HG03575 (cell line): ENCODE measurements around the gene KRT86.

Experiments
- ATAC-seq: cut with Tn5 transposase; IDR thresholded peaks from one replicate; pipeline ENCODE4 v1.9.1; 2021; ENCODE audit not compliant: unreplicated experiment, insufficient number of reproducible peaks, low FRiP score; ENCODE audit errors: extremely low read depth

The KRT86 gene

GRCh38 chr12:52274521-52275120 is at the start of gene KRT86:
TSS of gene KRT86 (plus strand) at chr12:52274645. CDS start at chr12:52301917, 27,272 bp downstream.
- no peak for ATAC-seq

- no peak for ATAC-seq
These were observed 48.7 kb upstream of the KRT86 start for GRCh38 chr12:52225752-52226151.

GRCh38 chr12:52226446-52226845 is 48.0 kb upstream of the KRT86 start:
- ATAC-seq, result no peak

- ATAC-seq, result no peak
These were observed 46.8 kb upstream of the KRT86 start for GRCh38 chr12:52227606-52228166.

- no peak for ATAC-seq
These were observed 46.1 kb upstream of the KRT86 start for GRCh38 chr12:52228366-52228765.

- ATAC-seq, result no peak
These were observed 45.5 kb upstream of the KRT86 start for GRCh38 chr12:52228931-52229330.

GRCh38 chr12:52229836-52230343 is 44.6 kb upstream of the KRT86 start:
- no peak for ATAC-seq

- ATAC-seq, result no peak
These were observed 43.8 kb upstream of the KRT86 start for GRCh38 chr12:52230364-52231281.

GRCh38 chr12:52231305-52232202 is 42.9 kb upstream of the KRT86 start:
- ATAC-seq, result no peak

- no peak for ATAC-seq
These were observed 42.2 kb upstream of the KRT86 start for GRCh38 chr12:52232203-52232673.

GRCh38 chr12:52232674-52233461 is 41.6 kb upstream of the KRT86 start, which contains the start of gene KRT7:
TSS of gene KRT7 (plus strand) at chr12:52233243. CDS start at chr12:52233297, 54 bp downstream.
- ATAC-seq, result no peak

- no peak for ATAC-seq
These were observed 40.8 kb upstream of the KRT86 start for GRCh38 chr12:52233462-52234207.

GRCh38 chr12:52234223-52234810 is 40.1 kb upstream of the KRT86 start:
- no peak for ATAC-seq

GRCh38 chr12:52235001-52235764 is 39.3 kb upstream of the KRT86 start:
- ATAC-seq, result no peak

GRCh38 chr12:52235822-52236361 is 38.6 kb upstream of the KRT86 start:
- no peak for ATAC-seq
